Measurements from ENCODE around the gene VGLL4.

GRCh38 chr3:11625376-11626083, 18.2 kb downstream of the VGLL4 start:
- TF ChIP-seq CTCF (IDR thresholded peaks at IDR 0.05), result no peak
- no peak for TF ChIP-seq POLR2A (IDR thresholded peaks at IDR 0.05)
- TF ChIP-seq EP300 (IDR thresholded peaks at IDR 0.05), result no peak
- no peak for TF ChIP-seq POLR2AphosphoS5 (IDR thresholded peaks at IDR 0.05)

Measured in gastroesophageal sphincter (tissue), 3 donors.